Measurements from ENCODE around the gene TBCCD1. TPM values are rescaled to one million over a fixed set of nuclear protein-coding genes. Genes with fewer than 3 reads are reported as not detected.
A peak's percentile ranks its signal among the peaks of the same experiment; 100 is the strongest.
"Not testable (repeated sequence)": the region's sequence is repeated elsewhere in the genome, so short reads cannot be mapped to it uniquely, and the experiment has no call there.

The TBCCD1 gene
- total RNA-seq, 1 experiment from 2014 or later, result 10.2 TPM

- no peak for DNase-seq (ENCODE audit: low spot score)
Measured at GRCh38 chr3:186552408-186553031, 14.6 kb downstream of the TBCCD1 start.

DNA sequence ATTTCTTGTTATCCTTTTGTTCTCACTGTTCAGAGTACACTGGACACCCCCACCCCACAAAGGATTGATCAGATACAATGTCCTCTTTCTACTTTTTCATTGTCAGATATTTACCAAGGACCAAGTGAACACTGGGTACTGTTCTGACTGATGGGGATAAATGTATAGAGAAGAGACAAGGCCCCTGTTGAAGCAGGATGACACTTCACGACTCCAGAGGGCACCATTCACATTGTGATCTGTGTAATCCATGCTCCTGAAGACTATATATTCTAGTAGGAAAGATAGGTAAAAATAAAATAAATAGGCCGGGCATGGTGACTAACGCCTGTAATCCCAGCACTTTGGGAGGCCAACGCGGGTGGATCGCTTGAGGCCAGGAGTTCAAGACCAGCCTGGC, 15.8 kb downstream of the TBCCD1 start:
- no peak for DNase-seq (ENCODE audit: low spot score)

GRCh38 chr3:186549497-186549896, 17.6 kb downstream of the TBCCD1 start:
- no peak for DNase-seq (ENCODE audit: low spot score)

DNA sequence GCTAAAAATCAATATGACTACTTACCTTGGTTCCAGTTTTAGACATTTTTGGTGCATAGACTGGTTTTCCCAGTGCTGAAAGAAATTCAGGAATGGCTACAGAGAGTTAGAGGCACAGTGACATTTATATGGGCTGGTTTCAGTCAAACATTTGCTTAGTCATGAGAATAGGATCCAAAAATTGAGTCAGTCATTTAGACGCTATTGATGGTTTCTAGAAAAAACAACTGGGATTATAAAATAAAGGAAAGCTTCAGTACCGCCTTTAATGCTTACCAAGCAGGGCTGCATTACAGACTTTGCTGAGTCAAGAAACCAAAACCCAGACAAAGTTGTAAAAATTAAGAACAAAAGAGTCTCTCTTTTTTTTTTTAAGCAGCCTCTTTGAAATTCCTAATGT, 22.9 kb downstream of the TBCCD1 start, which contains the start of gene CRYGS:
Gene CRYGS (minus strand): TSS at position 100 of the 400 bp plus-strand sequence. CDS start 54 bp downstream, at position 46.
- no peak for DNase-seq (ENCODE audit: low spot score)

DNA sequence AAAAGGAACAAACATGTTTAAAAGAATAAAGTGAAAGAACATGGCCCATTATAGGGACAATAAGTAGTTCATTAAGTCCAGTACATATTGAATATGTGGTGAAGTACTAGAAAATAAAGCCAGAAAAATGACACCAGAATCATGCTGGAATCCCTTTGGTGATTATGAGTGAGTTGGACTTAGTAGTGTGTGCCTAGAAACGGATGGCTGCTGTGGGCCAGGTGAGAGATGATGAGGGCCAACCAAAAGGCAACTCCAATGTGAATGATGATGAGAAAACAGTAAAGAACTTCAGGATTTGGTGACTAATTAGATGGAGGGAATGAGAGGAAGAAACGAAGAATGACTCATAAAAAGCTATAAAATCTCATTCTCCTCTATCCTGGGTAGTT, 26.3 kb downstream of the TBCCD1 start:
- peak; percentile 61 for DNase-seq (ENCODE audit: low spot score)

GRCh38 chr3:186540221-186540834, 26.8 kb downstream of the TBCCD1 start:
- peak; percentile 80 for DNase-seq (ENCODE audit: low spot score)

DNA sequence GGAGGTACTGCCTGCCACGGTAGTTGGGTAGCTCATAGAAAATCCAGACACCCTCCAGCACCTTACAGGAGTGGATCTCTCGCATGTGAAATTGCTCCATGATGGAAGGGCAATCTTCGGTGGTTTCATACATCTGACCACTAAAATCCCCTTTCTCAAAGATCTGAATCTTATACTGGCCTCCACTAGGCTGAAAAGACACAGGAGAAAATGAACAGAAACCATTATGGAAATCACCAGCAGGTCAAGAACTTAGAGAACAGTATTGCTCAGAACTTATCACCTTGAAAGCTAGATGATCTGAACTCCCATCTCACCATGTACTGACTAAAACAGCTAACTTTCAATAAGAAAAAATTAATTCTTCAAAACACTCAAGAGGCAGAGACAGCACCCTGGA, 28.4 kb downstream of the TBCCD1 start:
- no peak for DNase-seq (ENCODE audit: low spot score)

DNA sequence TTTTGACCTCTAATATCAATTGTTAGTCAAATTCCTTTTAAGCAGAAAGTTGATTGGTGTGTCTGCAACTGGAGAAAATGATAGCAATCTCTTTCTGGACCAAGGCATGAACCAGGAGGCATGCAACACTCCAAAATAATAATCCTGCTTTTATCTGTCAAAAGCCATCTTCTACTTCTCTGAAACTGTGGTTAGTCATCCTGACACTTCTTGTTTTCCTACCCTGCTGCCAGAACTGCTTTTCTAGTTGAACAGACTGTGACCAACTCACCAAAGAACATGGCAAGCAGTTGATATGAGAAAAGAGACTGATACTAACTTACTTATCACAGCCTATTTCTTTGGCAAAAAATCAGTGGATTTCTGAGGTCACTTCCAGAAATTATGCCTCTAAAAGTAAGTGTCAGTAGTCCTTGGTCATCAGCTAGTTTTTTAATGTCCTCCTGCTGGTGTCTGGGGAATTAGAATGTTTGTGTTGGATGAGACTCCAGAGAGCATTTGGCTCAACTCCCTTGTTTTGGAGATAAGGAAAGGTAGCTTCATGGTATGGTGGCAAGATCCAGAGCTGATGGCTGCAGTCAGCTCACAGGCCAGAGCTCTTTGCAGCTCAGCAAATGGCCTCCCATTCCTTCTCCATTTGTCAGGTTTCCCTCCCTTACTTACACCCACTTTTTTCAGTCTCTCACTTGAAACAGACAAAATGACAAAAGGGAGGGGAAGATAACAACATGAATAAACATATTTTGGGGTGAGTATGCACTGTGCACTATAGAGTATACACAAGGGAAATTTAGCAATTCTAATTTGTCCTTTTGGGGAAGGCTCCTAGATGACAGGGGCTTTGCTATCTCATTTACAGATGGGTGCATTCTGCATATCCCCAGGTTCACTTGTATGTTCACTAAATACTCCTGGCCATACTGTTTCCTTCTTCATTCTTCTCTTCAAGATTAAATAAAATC, 30.0 kb downstream of the TBCCD1 start:
- peak; percentile 16 for DNase-seq (ENCODE audit: low spot score)

DNA sequence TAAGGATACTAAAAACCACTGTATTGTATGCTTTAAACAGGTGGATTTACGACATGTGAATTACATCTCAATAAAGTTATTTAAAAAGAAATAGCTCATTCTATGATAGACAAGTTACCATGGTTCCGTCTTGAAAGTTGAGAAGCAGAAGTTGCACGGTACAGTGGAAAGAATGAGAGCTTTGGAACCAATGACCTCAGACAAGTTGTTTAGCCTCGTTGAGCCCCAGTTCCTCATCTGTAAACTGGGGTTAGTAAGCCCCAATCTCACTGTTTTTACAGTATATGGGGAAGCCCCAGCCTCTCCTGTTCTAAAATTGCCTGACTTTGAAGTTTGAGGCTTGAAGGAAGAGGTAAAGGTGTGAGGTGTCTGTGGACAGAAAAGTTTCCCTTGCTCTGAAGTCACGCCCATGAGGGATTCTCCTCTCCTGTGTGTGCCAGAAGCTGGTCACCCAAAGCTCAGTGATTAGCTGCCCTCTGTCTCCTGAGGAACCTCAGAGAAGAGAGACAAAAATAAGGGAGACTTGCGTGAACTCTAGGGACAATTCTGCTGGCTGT, 32.9 kb downstream of the TBCCD1 start:
- no peak for DNase-seq (ENCODE audit: low spot score)

- no peak for DNase-seq (ENCODE audit: low spot score)
Measured at GRCh38 chr3:186532598-186533072, 34.5 kb downstream of the TBCCD1 start.

GRCh38 chr3:186531694-186532093, 35.4 kb downstream of the TBCCD1 start:
- DNase-seq (ENCODE audit: low spot score), result not testable (repeated sequence)

GRCh38 chr3:186530415-186530814, 36.7 kb downstream of the TBCCD1 start:
- DNase-seq (ENCODE audit: low spot score), result no peak

DNA sequence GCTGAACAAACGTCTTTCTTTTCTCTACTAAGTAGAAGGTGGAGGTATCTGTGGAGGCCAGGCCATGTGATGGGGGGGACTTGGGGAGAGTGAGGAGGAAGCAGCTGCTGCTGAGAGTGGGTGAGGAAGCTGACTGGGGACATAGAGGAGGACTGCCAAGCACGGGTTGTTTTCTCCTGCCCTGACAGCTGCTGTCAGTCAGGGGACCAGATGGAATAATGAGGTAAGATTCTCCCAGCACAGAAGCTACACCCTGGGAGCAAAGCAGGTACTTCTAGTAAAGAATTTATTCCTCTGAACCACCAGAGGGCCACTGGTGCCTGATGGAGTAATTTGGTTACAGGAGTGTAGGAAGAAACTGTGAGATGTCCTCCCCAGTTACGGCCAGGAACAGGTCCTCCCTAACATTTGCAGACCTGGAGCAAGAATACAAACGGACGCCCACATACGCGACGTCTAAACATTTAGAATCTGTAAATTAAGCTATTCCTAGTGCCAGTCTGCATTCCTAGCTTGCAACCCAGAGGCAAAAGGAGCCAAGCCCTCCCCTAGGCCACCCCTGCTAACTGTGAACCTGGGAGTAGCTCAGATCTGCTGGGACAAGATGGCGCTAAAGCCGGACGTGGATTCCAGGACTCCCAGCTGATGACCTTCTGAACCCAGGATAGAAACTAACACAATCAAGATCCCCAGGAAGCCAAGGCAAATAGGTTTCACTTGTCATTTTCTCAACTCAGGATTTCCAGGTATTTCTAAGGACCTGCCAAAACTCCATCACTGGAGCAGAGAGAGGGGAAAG, 37.7 kb downstream of the TBCCD1 start:
- DNase-seq (ENCODE audit: low spot score), result no peak

- no peak for DNase-seq (ENCODE audit: low spot score)
Measured at GRCh38 chr3:186526256-186526606, 40.9 kb downstream of the TBCCD1 start.

DNA sequence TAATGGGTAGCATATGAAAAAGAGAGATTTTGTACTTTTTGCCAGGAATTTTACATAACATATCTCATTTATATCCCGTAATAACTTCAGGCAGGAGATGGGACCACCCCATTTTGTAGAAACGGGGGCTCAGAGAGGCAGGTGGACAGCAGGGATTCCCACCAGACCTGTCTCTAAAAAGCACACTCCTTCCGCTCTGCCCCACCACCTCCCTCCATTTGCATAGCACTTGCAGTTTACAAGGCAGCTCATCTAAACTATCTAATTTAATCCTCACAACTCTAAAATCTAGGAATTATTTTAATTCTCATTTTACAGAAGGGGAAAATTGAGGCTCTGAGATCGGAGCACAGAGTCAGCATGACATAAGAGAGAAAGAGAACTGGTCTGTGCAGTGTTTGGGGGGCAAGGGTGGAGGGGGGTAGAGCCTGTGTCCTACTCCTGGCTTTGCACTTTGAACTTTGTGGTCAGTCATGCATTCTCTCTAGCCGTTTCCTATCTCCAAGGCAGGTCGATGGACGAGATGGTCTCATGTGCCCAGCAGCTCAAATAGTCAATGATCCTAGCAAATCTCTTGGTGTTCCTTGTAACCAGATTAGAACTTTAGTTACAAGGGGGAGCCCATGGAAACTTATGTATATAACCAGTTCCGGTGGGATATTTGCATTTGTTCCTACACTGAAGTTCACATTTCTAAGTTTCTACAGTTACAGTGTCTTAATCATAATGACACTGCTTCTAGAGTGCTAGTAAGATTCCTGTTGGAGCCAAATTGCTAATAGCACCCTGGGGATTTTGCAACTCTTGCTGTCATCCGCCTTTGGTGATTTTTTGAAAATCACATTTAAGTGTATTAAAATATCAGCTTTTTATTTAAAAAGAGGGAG, 41.5 kb downstream of the TBCCD1 start:
- DNase-seq (ENCODE audit: low spot score), result no peak

GRCh38 chr3:186524616-186525015, 42.5 kb downstream of the TBCCD1 start:
- DNase-seq (ENCODE audit: low spot score), result no peak

DNA sequence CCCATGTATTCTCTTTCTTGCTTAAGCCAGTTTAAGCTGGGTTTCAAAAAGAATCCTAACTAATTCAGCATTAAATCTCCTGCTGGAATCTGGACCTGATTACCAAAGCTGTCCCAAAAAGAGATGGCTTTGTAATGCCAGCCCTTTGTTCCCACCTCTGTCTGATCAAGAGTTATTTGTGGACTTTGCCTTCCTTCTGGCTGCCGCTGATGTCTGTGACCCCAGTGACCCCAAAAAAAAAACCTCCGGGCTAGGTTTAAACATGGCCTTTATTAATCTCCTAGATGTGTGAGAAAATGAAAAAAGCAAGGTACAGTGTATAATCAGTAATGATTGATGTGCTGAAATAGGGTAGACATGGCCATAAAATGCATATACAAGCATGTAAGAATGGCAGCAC, 43.7 kb downstream of the TBCCD1 start:
- DNase-seq (ENCODE audit: low spot score), result no peak

GRCh38 chr3:186523022-186523421, 44.1 kb downstream of the TBCCD1 start:
- DNase-seq (ENCODE audit: low spot score), result no peak

- DNase-seq (ENCODE audit: low spot score), result no peak
Measured at GRCh38 chr3:186520957-186521842, 45.9 kb downstream of the TBCCD1 start.

Measured in A172 (cell line).